Esophagus (tissue), 2 donors: ENCODE data around the gene STC2. TPM values are rescaled to one million over a fixed set of nuclear protein-coding genes. Genes with fewer than 3 reads are reported as not detected.
A peak's percentile ranks its signal among the peaks of the same experiment; 100 is the strongest.

Experiments
- H3K27ac ChIP-seq, 2 donors: one replicate each; pipeline ENCODE4 v1.5.1; 2013; ENCODE audit warnings: low read depth in 2 of 2, mild to moderate bottlenecking in 2 of 2, inconsistent platforms in 1 of 2, low read length in 1 of 2, moderate library complexity in 1 of 2
- H3K27me3 ChIP-seq, 2 donors: one replicate each; pipeline ENCODE4 v1.6.1; 2013; ENCODE audit warnings: low read length in 2 of 2, control low read depth in 1 of 2, mild to moderate bottlenecking in 1 of 2; ENCODE audit not compliant: insufficient read depth in 2 of 2, control insufficient read depth in 1 of 2
- H3K36me3 ChIP-seq, 2 donors: one replicate each; pipeline ENCODE4 v1.6.1; 2013; ENCODE audit warnings: low read length in 1 of 2; ENCODE audit not compliant: control insufficient read depth in 2 of 2, insufficient read depth in 2 of 2
- H3K4me1 ChIP-seq, 2 donors: one replicate each; pipeline ENCODE4 v1.6.1; 2013; ENCODE audit warnings: low read length in 1 of 2; ENCODE audit not compliant: control insufficient read depth in 2 of 2, insufficient read depth in 2 of 2
- H3K4me3 ChIP-seq, 2 donors: one replicate each; pipeline ENCODE4 v1.5.1; 2013; ENCODE audit warnings: low read length in 2 of 2, mild to moderate bottlenecking in 2 of 2, low read depth in 1 of 2, moderate library complexity in 1 of 2
- H3K9me3 ChIP-seq, 2 donors: one replicate each; pipeline ENCODE4 v1.6.1; 2013; ENCODE audit warnings: mild to moderate bottlenecking in 2 of 2, low read depth in 1 of 2, low read length in 1 of 2, moderate library complexity in 1 of 2; ENCODE audit not compliant: control insufficient read depth in 2 of 2, insufficient read depth in 1 of 2
- WGBS, 2 donors: extraction: QIAGEN DNeasy Blood & Tissue Kit; methylation state at CpG; one replicate each; pipeline ENCODE4 v1.1.7; 2013; 5-methylcytosine and 5-hydroxymethylcytosine counted together
- polyA plus RNA-seq, 2 donors: library from polyadenylated mRNA; stranded (reverse); fragments of 200-250 nt; gene quantifications; one replicate each; pipeline ENCODE4 v1.2.3, GENCODE V29; 2013
- donor health status: healthy with polysubstance abuse.
- donor health status: Bipolar disorder and iron deficiency.

The STC2 gene
- polyA plus RNA-seq, 2 donors: 0.35 to 1.4 TPM

GRCh38 chr5:173329491-173330337 is 1.5 kb upstream of the STC2 start:
- H3K36me3 ChIP-seq: no peaks in the 10 kb centered on the region
- H3K4me3 ChIP-seq: peak overlapping the region; percentile 20 to 28
- no peaks in the 10 kb centered on the region for H3K9me3 ChIP-seq
- H3K27ac ChIP-seq: no peak overlapping the region
- 13 to 16% methylated on average over 58 to 77 of the region's 77 CpGs for WGBS, 2 donors
- H3K27me3 ChIP-seq: peaks cover 0 to 21% of the 10 kb centered on the region in 2 donors
- H3K4me1 ChIP-seq: peaks cover 14 to 19% of the 10 kb centered on the region in 2 donors

GRCh38 chr5:173328844-173329490 is 753 bp upstream of the STC2 start:
- Histone ChIP-seq H3K9me3 (no peaks in the 10 kb centered on the region), H3K27me3 (peaks cover 0 to 21% of the 10 kb centered on the region in 2 donors), H3K4me1 (peaks cover 14 to 19% of the 10 kb centered on the region in 2 donors), H3K27ac (no peak overlapping the region), H3K4me3 (peak overlapping the region; percentile 20 to 28), H3K36me3 (no peaks in the 10 kb centered on the region)
- WGBS, 2 donors: 3 to 4% methylated on average over 29 of the region's 29 CpGs

GRCh38 chr5:173327084-173327947 is 898 bp downstream of the STC2 start:
- peak overlapping the region; percentile 9 to 20 for H3K4me3 ChIP-seq
- WGBS, 2 donors: 3% methylated on average over 76 of the region's 76 CpGs
- peaks cover 14 to 19% of the 10 kb centered on the region in 2 donors for H3K4me1 ChIP-seq

GRCh38 chr5:173326501-173326960 is 1.7 kb downstream of the STC2 start:
- no peak overlapping the region for H3K27ac ChIP-seq
- no peaks in the 10 kb centered on the region for H3K36me3 ChIP-seq
- H3K27me3 ChIP-seq: peaks cover 0 to 21% of the 10 kb centered on the region in 2 donors
- 20 to 21% methylated on average over 15 of the region's 15 CpGs for WGBS, 2 donors
- H3K4me1 ChIP-seq: peaks cover 14 to 19% of the 10 kb centered on the region in 2 donors
- H3K4me3 ChIP-seq: peak overlapping the region in 1 of 2 donors; percentile 20
- no peaks in the 10 kb centered on the region for H3K9me3 ChIP-seq

More at GRCh38 chr5:173327084-173327947, 898 bp downstream of the STC2 start:
- Histone ChIP-seq H3K27me3 (peaks cover 0 to 21% of the 10 kb centered on the region in 2 donors), H3K9me3 (no peaks in the 10 kb centered on the region), H3K27ac (no peak overlapping the region), H3K36me3 (no peaks in the 10 kb centered on the region)

- Histone ChIP-seq H3K36me3 (no peaks in the 10 kb centered on the region), H3K27ac (no peak overlapping the region), H3K4me3 (no peak overlapping the region), H3K27me3 (peaks cover 0 to 21% of the 10 kb centered on the region in 2 donors), H3K4me1 (peaks cover 14 to 19% of the 10 kb centered on the region in 2 donors), H3K9me3 (no peaks in the 10 kb centered on the region)
- WGBS, 2 donors: 81 to 85% methylated on average over 13 of the region's 13 CpGs
Observed at GRCh38 chr5:173325091-173325698, 3.0 kb downstream of the STC2 start.

- Histone ChIP-seq H3K4me1 (peaks cover 12 to 18% of the 10 kb centered on the region in 2 donors), H3K9me3 (no peaks in the 10 kb centered on the region), H3K36me3 (no peaks in the 10 kb centered on the region), H3K4me3 (no peak overlapping the region), H3K27ac (peak overlapping the region; percentile 43 to 56), H3K27me3 (peaks cover 0 to 20% of the 10 kb centered on the region in 2 donors)
- WGBS, 2 donors: 25 to 27% methylated on average over 29 of the region's 29 CpGs
Observed at GRCh38 chr5:173324115-173325001, 3.9 kb downstream of the STC2 start.

GRCh38 chr5:173323799-173324114 is 4.5 kb downstream of the STC2 start:
- no peaks in the 10 kb centered on the region for H3K36me3 ChIP-seq
- H3K9me3 ChIP-seq: no peaks in the 10 kb centered on the region
- peaks cover 12 to 17% of the 10 kb centered on the region in 2 donors for H3K4me1 ChIP-seq
- H3K27ac ChIP-seq: peak overlapping the region; percentile 5 to 43
- H3K4me3 ChIP-seq: no peak overlapping the region
- H3K27me3 ChIP-seq: peaks cover 0 to 17% of the 10 kb centered on the region in 2 donors
- 18 to 20% methylated on average over 8 of the region's 8 CpGs for WGBS, 2 donors

GRCh38 chr5:173323106-173323798 is 5.0 kb downstream of the STC2 start:
- Histone ChIP-seq H3K27ac (peak overlapping the region; percentile 5 to 43), H3K9me3 (no peaks in the 10 kb centered on the region), H3K4me1 (peaks cover 9 to 14% of the 10 kb centered on the region in 2 donors), H3K4me3 (no peak overlapping the region), H3K36me3 (no peaks in the 10 kb centered on the region), H3K27me3 (peaks cover 0 to 12% of the 10 kb centered on the region in 2 donors)
- WGBS, 2 donors: 81 to 87% methylated on average over 25 of the region's 25 CpGs
